GM12892 (cell line): ENCODE results near the gene DOK6.

Source experiments
- DNase-seq: peaks from one replicate; pipeline ENCODE4 v3.0.0; 2011; ENCODE audit not compliant: insufficient read length
- FAIRE-seq: peaks from 2 replicates; lab custom pipeline; 2011; peaks lifted over from hg19 to GRCh38; lab: Jason Lieb, UNC
- POLR2A ChIP-seq: IDR thresholded peaks from 2 replicates; pipeline ENCODE4 v1.6.1; 2011; ENCODE audit warnings: low read depth, low read length, control low read depth
- POLR2AphosphoS5 ChIP-seq: IDR thresholded peaks from 2 replicates; pipeline ENCODE4 v1.6.1; 2011; ENCODE audit warnings: low read depth, low read length, control low read depth
- TAF1 ChIP-seq: IDR thresholded peaks from 2 replicates; pipeline ENCODE4 v1.6.1; 2011; ENCODE audit warnings: low read depth, mild to moderate bottlenecking, control low read depth, low read length, borderline replicate concordance

Gene DOK6

GRCh38 chr18:69557282-69557681 lies 156.6 kb downstream of the DOK6 start:
- TF ChIP-seq TAF1, result no peak
- no peak for TF ChIP-seq POLR2AphosphoS5
- TF ChIP-seq POLR2A, result no peak
- DNase-seq, result no peak
- FAIRE-seq, result no peak

DNA sequence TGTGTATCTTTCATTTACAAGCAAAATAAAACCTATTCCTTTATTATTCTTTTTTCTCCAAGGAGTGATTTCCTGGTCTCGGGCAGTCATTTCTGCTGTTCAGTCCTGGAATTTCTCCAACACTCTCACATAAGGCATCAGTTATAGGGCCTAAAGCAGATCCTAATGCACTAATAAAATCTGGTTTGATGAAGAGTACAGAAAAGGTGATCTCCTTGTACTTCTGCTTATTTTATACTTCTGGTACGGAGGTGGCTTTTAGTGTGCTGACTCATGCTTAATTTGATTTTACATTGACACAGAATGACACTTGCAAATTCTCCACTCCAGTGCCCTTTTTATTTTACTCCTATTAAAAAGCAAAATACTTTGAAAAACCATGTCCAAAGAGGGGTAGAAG lies 157.4 kb downstream of the DOK6 start:
- DNase-seq (no peak), FAIRE-seq (no peak)
- TF ChIP-seq POLR2A (no peak), TAF1 (no peak), POLR2AphosphoS5 (no peak)

- FAIRE-seq (no peak), DNase-seq (no peak)
- TF ChIP-seq POLR2A (no peak), TAF1 (no peak), POLR2AphosphoS5 (no peak)
These were observed 158.9 kb downstream of the DOK6 start for GRCh38 chr18:69559604-69560003.

DNA sequence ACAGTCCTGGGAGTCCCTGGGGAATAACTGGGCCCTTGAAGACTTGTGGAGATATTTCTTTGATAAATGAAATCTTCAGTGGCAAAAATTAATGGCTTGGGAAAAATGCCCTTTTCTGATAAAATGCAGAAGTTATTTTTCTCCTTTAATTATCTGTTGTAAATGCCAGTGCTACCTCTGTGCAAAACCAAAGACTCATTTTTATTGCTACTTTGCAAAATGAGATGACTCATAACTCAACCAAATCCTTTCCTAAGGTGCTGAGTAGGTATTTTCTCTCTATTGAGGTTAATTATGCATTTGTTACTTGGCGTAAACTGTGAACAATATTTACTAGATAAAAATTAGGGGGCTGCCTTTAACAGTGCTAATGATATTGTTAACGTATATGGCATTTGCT lies 163.9 kb downstream of the DOK6 start:
- DNase-seq, result no peak
- no peak for TF ChIP-seq POLR2AphosphoS5
- no peak for TF ChIP-seq POLR2A
- no peak for TF ChIP-seq TAF1
- FAIRE-seq, result no peak

DNA sequence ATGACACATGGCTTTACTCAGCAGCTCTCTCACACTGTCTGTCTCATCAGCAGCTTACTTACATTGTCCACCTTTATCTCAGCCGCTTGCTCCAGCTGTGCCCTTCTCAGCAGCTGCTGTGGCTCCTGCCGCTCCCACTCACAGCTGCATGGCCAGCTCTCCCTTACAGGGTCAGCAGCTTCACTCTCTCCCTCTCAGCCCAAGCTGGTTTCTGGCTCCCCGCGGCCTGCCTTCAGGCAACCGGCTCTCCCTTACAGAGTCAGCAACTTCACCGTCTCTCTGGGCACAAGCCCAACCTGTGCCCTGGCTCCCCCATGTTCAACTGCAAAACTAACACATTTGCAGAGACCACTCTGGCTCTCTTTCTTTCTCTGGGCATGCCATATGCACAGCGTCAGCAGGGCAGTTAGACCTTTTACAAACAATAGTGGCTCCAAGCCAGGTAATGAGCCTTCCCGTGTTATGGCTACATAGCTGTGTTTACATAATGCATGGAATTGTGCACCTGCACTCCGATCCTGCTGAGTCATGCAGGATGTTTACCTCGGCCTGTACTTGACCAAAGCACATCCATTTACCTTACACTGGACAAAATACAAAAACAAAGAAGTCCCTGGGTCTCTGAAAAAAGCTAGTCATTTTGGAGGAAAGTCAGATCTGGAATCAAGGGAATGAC lies 167.3 kb downstream of the DOK6 start:
- FAIRE-seq (no peak), DNase-seq (no peak)
- TF ChIP-seq POLR2A (no peak), POLR2AphosphoS5 (no peak), TAF1 (no peak)

DNA sequence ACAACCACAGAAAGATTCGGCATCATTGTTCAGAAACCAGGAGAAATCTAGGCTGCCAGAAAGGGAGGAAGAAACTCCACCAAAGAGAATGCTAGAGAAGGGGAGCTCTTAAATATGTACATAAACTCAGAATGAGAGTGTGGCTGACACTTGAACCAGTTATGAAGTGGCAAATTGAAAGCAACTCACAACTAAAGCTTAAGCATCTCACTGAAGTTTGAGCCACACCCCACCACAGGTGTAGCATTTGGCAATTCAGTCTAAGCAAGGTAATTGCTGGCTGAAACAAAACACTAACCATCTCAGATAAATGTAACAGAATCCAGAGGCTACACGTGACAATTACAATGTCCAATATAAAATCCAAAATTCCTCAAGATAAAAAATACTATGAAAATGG lies 168.4 kb downstream of the DOK6 start:
- TF ChIP-seq POLR2A (no peak), TAF1 (no peak), POLR2AphosphoS5 (no peak)
- DNase-seq (no peak), FAIRE-seq (no peak)

GRCh38 chr18:69574401-69574800 lies 173.7 kb downstream of the DOK6 start:
- no peak for DNase-seq
- FAIRE-seq, result no peak
- no peak for TF ChIP-seq TAF1
- TF ChIP-seq POLR2AphosphoS5, result no peak
- TF ChIP-seq POLR2A, result no peak

GRCh38 chr18:69580107-69580506 lies 179.4 kb downstream of the DOK6 start:
- FAIRE-seq, result peak; percentile 73
- no peak for DNase-seq
- TF ChIP-seq TAF1, result no peak
- no peak for TF ChIP-seq POLR2AphosphoS5
- no peak for TF ChIP-seq POLR2A

- FAIRE-seq (no peak), DNase-seq (no peak)
- TF ChIP-seq POLR2A (no peak), TAF1 (no peak)
These were observed 183.7 kb downstream of the DOK6 start for GRCh38 chr18:69584429-69584828.

- TF ChIP-seq TAF1 (no peak), POLR2AphosphoS5 (no peak), POLR2A (no peak)
- FAIRE-seq, result no peak
These were observed 185.0 kb downstream of the DOK6 start for GRCh38 chr18:69585696-69586095.

GRCh38 chr18:69586537-69586936 lies 185.8 kb downstream of the DOK6 start:
- FAIRE-seq (no peak), DNase-seq (no peak)
- no peak for TF ChIP-seq POLR2AphosphoS5
- no peak for TF ChIP-seq POLR2A
- TF ChIP-seq TAF1, result no peak

More at GRCh38 chr18:69585696-69586095, 185.0 kb downstream of the DOK6 start:
- no peak for DNase-seq

GRCh38 chr18:69588301-69588700 lies 187.6 kb downstream of the DOK6 start:
- no peak for TF ChIP-seq TAF1
- DNase-seq, result no peak
- no peak for FAIRE-seq

- no peak for DNase-seq
- FAIRE-seq, result no peak
These were observed 189.5 kb downstream of the DOK6 start for GRCh38 chr18:69590150-69590549.

GRCh38 chr18:69596345-69596744 lies 195.7 kb downstream of the DOK6 start:
- DNase-seq (no peak), FAIRE-seq (no peak)
- TF ChIP-seq POLR2A, result no peak
- TF ChIP-seq POLR2AphosphoS5, result no peak
- no peak for TF ChIP-seq TAF1

More at GRCh38 chr18:69590150-69590549, 189.5 kb downstream of the DOK6 start:
- TF ChIP-seq POLR2A (no peak), TAF1 (no peak), POLR2AphosphoS5 (no peak)
